Measurements from ENCODE around the gene DBH.
"Not testable (repeated sequence)": the region's sequence is repeated elsewhere in the genome, so short reads cannot be mapped to it uniquely, and the experiment has no call there.

DBH gene

GRCh38 chr9:133605446-133605845, 30.7 kb upstream of the DBH start:
- DNase-seq: no peak

- no peak for DNase-seq
These were observed 30.1 kb upstream of the DBH start for GRCh38 chr9:133605856-133606707.

- no peak for DNase-seq
These were observed 29.5 kb upstream of the DBH start for GRCh38 chr9:133606708-133607025.

GRCh38 chr9:133607381-133607780, 28.8 kb upstream of the DBH start:
- DNase-seq: no peak

GRCh38 chr9:133607976-133608375, 28.2 kb upstream of the DBH start:
- DNase-seq: no peak

GRCh38 chr9:133608382-133608781, 27.8 kb upstream of the DBH start:
- DNase-seq: no peak

- no peak for DNase-seq
These were observed 27.3 kb upstream of the DBH start for GRCh38 chr9:133608889-133609288.

- peak; percentile 78 for DNase-seq
These were observed 26.7 kb upstream of the DBH start, which contains the start of gene FAM163B for GRCh38 chr9:133609311-133610098. FAM163B (minus strand) TSS chr9:133609389; CDS start chr9:133580223, 29,166 bp downstream.

- no peak for DNase-seq
These were observed 25.3 kb upstream of the DBH start for GRCh38 chr9:133610845-133611244.

- no peak for DNase-seq
These were observed 24.1 kb upstream of the DBH start for GRCh38 chr9:133612051-133612450.

GRCh38 chr9:133612816-133613215, 23.3 kb upstream of the DBH start:
- no peak for DNase-seq

- no peak for DNase-seq
These were observed 22.7 kb upstream of the DBH start for GRCh38 chr9:133613432-133613831.

GRCh38 chr9:133614056-133614455, 22.1 kb upstream of the DBH start:
- DNase-seq: no peak

- DNase-seq: no peak
These were observed 21.5 kb upstream of the DBH start for GRCh38 chr9:133614678-133615077.

- no peak for DNase-seq
These were observed 21.0 kb upstream of the DBH start for GRCh38 chr9:133615186-133615585.

GRCh38 chr9:133615606-133616188, 20.5 kb upstream of the DBH start:
- no peak for DNase-seq

GRCh38 chr9:133616643-133617405, 19.3 kb upstream of the DBH start:
- no peak for DNase-seq

GRCh38 chr9:133618726-133619125, 17.4 kb upstream of the DBH start:
- no peak for DNase-seq

GRCh38 chr9:133619791-133620190, 16.4 kb upstream of the DBH start:
- no peak for DNase-seq

GRCh38 chr9:133621725-133622267, 14.4 kb upstream of the DBH start:
- DNase-seq: no peak

- no peak for DNase-seq
These were observed 13.6 kb upstream of the DBH start for GRCh38 chr9:133622555-133622954.

GRCh38 chr9:133626008-133626407, 10.2 kb upstream of the DBH start:
- DNase-seq: not testable (repeated sequence)

- no peak for DNase-seq
These were observed 8.8 kb upstream of the DBH start for GRCh38 chr9:133627341-133627740.
